Trophoblast cell (in vitro differentiated cells and primary cell): ENCODE data around the gene WDR88.

Experiments used
- DNase-seq, 2 donors: peaks; one replicate each; pipeline ENCODE4 v3.0.0-alpha.2; 2016
- H2AFZ ChIP-seq: 2 replicates; pipeline ENCODE4 v1.6.1; 2013; ENCODE audit warnings: low read length, moderate library complexity, mild to moderate bottlenecking; ENCODE audit not compliant: insufficient read depth, poor library complexity
- H2AK5ac ChIP-seq: 2 replicates; pipeline ENCODE4 v1.6.1; 2013; ENCODE audit warnings: mild to moderate bottlenecking, low read length
- H2BK120ac ChIP-seq: 2 replicates; pipeline ENCODE4 v1.6.1; 2013; ENCODE audit warnings: low read length, mild to moderate bottlenecking, moderate library complexity; ENCODE audit not compliant: insufficient read depth, poor library complexity
- H2BK12ac ChIP-seq: 2 replicates; pipeline ENCODE4 v1.6.1; 2013; ENCODE audit warnings: mild to moderate bottlenecking, low read length, moderate library complexity
- H2BK5ac ChIP-seq: 2 replicates; pipeline ENCODE4 v1.6.1; 2013; ENCODE audit warnings: low read length, low read depth, moderate library complexity, mild to moderate bottlenecking; ENCODE audit not compliant: poor library complexity
- H3K14ac ChIP-seq: 2 replicates; pipeline ENCODE4 v1.6.1; 2013; ENCODE audit warnings: mild to moderate bottlenecking, low read length
- H3K18ac ChIP-seq: 2 replicates; pipeline ENCODE4 v1.6.1; 2013; ENCODE audit warnings: mild to moderate bottlenecking, low read length
- H3K23ac ChIP-seq: 2 replicates; pipeline ENCODE4 v1.6.1; 2013; ENCODE audit warnings: low read length
- H3K27ac ChIP-seq: 2 replicates; pipeline ENCODE4 v1.5.1; 2013; ENCODE audit warnings: low read depth, mild to moderate bottlenecking, inconsistent platforms, low read length, moderate library complexity
- H3K27me3 ChIP-seq: 2 replicates; pipeline ENCODE4 v1.6.1; 2013; ENCODE audit warnings: inconsistent platforms, mild to moderate bottlenecking, low read length, moderate library complexity; ENCODE audit not compliant: insufficient read depth
- H3K36me3 ChIP-seq, 2 experiments: 1 replicate in 1 of 2; 2 replicates in 1 of 2; pipeline ENCODE4 v1.6.1; 2013; ENCODE audit warnings: low read length in 2 of 2, mild to moderate bottlenecking in 2 of 2, moderate library complexity in 1 of 2; ENCODE audit not compliant: insufficient read depth in 2 of 2, control insufficient read depth in 1 of 2
- H3K4ac ChIP-seq: 2 replicates; pipeline ENCODE4 v1.6.1; 2013; ENCODE audit warnings: low read depth, mild to moderate bottlenecking, low read length, moderate library complexity
- H3K4me1 ChIP-seq, 2 experiments: 1 replicate in 1 of 2; 2 replicates in 1 of 2; pipeline ENCODE4 v1.6.1; 2013; ENCODE audit warnings: low read length in 2 of 2, mild to moderate bottlenecking in 2 of 2, moderate library complexity in 1 of 2; ENCODE audit not compliant: insufficient read depth in 2 of 2, control insufficient read depth in 1 of 2
- H3K4me2 ChIP-seq: 2 replicates; pipeline ENCODE4 v1.6.1; 2013; ENCODE audit warnings: inconsistent platforms, mild to moderate bottlenecking, low read length, moderate library complexity
- H3K4me3 ChIP-seq: 2 replicates; pipeline ENCODE4 v1.5.1; 2013; ENCODE audit warnings: mild to moderate bottlenecking, low read depth, low read length, inconsistent platforms
- H3K79me1 ChIP-seq: one replicate; pipeline ENCODE4 v1.6.1; 2013; ENCODE audit warnings: low read length
- H3K79me2 ChIP-seq: 2 replicates; pipeline ENCODE4 v1.6.1; 2013; ENCODE audit warnings: low read length, mild to moderate bottlenecking; ENCODE audit not compliant: control insufficient read depth, insufficient read depth, poor library complexity
- H3K9ac ChIP-seq: 2 replicates; pipeline ENCODE4 v1.6.1; 2013; ENCODE audit warnings: mild to moderate bottlenecking, low read length
- H3K9me3 ChIP-seq: 2 replicates; pipeline ENCODE4 v1.6.1; 2013; ENCODE audit warnings: low read depth, mild to moderate bottlenecking, control low read depth, inconsistent platforms, low read length; ENCODE audit not compliant: insufficient read depth
- H4K12ac ChIP-seq: 2 replicates; pipeline ENCODE4 v1.6.1; 2013; ENCODE audit warnings: low read depth, mild to moderate bottlenecking, low read length, moderate library complexity
- H4K8ac ChIP-seq: 2 replicates; pipeline ENCODE4 v1.6.1; 2013; ENCODE audit warnings: low read depth, mild to moderate bottlenecking, low read length, moderate library complexity
- H4K91ac ChIP-seq: one replicate; pipeline ENCODE4 v1.6.1; 2013; ENCODE audit warnings: low read depth, mild to moderate bottlenecking, low read length, moderate library complexity
- WGBS: extraction: QIAGEN DNeasy Blood & Tissue Kit; methylation state at CpG from one replicate; pipeline ENCODE4 v1.1.7; 2013; ENCODE audit warnings: missing lambda C conversion rate; ENCODE audit not compliant: insufficient read length, insufficient coverage; ENCODE audit errors: extremely low coverage; 5-methylcytosine and 5-hydroxymethylcytosine counted together

WDR88 gene

DNA sequence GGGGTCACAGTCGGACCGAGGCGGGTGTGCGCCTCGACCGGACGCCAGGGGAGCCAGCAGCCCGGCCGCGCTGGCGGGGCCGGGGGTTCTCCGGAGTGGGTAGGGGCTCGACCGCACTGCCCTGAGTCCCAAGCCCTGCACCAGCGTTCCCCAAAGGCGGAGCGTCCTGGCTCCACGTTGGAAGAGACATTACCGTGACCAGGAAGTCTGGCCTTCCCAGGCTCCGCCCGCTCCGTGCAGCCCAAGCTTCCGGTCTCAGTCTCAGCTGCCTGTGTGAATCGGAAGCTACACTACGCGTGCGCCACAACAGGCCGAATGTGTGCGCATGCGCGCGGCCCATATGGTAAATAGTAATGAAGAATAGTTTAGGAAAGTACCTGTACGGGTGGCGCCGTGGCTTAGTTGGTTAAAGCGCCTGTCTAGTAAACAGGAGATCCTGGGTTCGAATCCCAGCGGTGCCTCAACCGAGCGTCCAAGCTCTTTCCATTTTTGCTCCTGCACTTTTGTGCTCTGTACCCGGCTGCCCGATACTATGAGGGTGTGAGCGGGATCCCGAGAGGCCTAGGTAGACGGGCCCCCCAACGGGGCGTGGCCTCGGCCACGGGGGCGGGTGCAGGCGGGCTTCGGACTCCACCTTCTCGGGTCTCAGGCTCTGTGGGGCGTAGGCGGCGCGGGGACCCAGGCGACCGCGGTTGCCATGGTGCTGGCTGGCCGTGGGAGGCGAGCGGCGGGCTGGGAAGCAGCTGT is 44.9 kb downstream of the WDR88 start:
- Histone ChIP-seq H3K14ac (peak overlapping the region; percentile 87), H2BK12ac (no peak overlapping the region), H3K4me1 (peaks cover 8 to 10% of the 10 kb centered on the region in 2 experiments), H3K4ac (peak overlapping the region; percentile 44), H2AFZ (peak overlapping the region; percentile 92), H4K8ac (peak overlapping the region; percentile 96), H4K12ac (peak overlapping the region; percentile 90), H3K4me3 (peak overlapping the region; percentile 82), H3K23ac (no peak overlapping the region), H2BK5ac (peak overlapping the region; percentile 80), H2BK120ac (peak overlapping the region; percentile 62), H4K91ac (peak overlapping the region; percentile 89), H3K18ac (peak overlapping the region; percentile 81), H3K4me2 (peak overlapping the region; percentile 74), H3K36me3 (no peaks in the 10 kb centered on the region), H3K79me1 (peaks cover 5% of the 10 kb centered on the region), H2AK5ac (no peak overlapping the region), H3K79me2 (peaks cover 4% of the 10 kb centered on the region), H3K27ac (peak overlapping the region; percentile 78), H3K9me3 (no peaks in the 10 kb centered on the region), H3K27me3 (no peaks in the 10 kb centered on the region), H3K9ac (peak overlapping the region; percentile 90)
- no CpG with 5 or more reads among the region's 65 CpGs for WGBS
- peak; percentile 99 for DNase-seq

DNA sequence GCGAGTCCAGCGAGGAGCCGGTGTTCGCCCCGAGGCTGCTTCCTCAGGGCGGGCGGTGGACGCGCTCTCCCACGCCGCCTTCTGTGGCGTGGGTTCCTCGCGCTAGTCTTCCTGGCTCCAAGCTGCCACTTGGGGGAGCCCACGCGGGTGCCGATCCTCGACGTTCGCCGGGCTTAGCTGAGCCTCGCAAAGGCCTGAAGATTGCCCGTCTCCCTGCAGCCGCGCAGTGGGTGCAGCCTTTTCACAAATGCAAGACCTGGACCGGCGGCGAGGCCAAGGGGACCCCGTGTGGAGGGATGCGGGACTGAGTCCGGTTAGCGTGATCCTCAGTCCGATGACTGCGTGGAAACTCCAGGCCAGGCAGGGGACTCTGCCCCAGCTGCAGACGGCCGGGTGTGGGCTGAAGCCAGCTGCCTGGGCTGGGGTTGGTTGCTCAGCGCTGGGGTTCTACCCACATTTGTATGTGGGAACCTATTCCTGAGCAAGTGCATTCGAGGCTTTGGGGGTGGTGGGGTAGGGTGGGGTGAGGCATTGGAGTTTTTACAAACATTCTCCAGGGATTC is 45.6 kb downstream of the WDR88 start:
- no peaks in the 10 kb centered on the region for H3K27me3 ChIP-seq
- no peak overlapping the region for H3K27ac ChIP-seq
- H2BK120ac ChIP-seq, result no peak overlapping the region
- no peak overlapping the region for H4K91ac ChIP-seq
- peak overlapping the region; percentile 2 for H3K9ac ChIP-seq
- no peaks in the 10 kb centered on the region for H3K36me3 ChIP-seq
- no peak overlapping the region for H2BK5ac ChIP-seq
- no peaks in the 10 kb centered on the region for H3K9me3 ChIP-seq
- H2BK12ac ChIP-seq, result no peak overlapping the region
- no peak overlapping the region for H3K14ac ChIP-seq
- H2AFZ ChIP-seq, result peak overlapping the region; percentile 28
- H3K23ac ChIP-seq, result no peak overlapping the region
- peak; percentile 76 to 77 for DNase-seq
- peak overlapping the region; percentile 66 for H3K4me3 ChIP-seq
- H3K4me2 ChIP-seq, result peak overlapping the region; percentile 74
- H3K4ac ChIP-seq, result no peak overlapping the region
- no CpG with 5 or more reads among the region's 38 CpGs for WGBS
- H4K8ac ChIP-seq, result no peak overlapping the region
- H2AK5ac ChIP-seq, result no peak overlapping the region
- peaks cover 8 to 10% of the 10 kb centered on the region in 2 experiments for H3K4me1 ChIP-seq
- no peak overlapping the region for H4K12ac ChIP-seq
- H3K18ac ChIP-seq, result peak overlapping the region; percentile 11
- peaks cover 5% of the 10 kb centered on the region for H3K79me1 ChIP-seq
- peaks cover 4% of the 10 kb centered on the region for H3K79me2 ChIP-seq

DNA sequence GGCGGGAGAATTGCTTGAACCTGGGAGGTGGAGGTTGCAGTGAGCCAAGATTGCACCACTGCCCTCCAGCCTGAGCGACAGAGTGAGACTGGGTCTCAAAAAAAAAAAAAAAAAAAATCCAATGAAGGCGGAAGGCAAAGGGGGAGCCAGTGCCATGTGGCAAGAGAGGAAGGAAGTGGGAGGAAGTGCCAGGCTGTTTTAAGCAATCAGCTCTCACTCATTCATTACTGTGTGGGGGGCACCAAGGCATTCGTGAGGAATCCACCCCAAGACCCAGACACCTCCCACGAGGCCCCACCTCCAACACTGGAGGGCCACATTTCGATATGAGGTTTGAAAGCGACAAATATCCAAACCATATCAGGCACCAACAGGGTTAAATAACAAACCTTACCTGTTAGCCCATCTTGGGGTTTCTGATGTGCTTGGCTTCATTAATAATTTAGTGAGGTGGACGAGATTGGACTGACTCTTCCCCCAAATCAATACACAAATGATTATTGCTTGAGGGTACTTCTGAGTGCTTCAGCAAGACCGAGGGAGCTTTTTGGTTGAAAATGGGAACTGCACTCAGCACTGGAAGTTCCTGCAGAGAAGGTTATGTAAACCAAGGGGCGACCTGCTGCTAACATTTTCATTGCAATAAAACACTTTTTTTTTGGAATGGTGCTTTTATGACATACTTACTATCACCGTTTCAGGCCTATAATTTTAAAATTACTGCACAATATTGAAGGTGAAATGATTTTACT is 54.7 kb downstream of the WDR88 start:
- no peak overlapping the region for H2BK5ac ChIP-seq
- DNase-seq, result no peak
- no peak overlapping the region for H3K27ac ChIP-seq

DNA sequence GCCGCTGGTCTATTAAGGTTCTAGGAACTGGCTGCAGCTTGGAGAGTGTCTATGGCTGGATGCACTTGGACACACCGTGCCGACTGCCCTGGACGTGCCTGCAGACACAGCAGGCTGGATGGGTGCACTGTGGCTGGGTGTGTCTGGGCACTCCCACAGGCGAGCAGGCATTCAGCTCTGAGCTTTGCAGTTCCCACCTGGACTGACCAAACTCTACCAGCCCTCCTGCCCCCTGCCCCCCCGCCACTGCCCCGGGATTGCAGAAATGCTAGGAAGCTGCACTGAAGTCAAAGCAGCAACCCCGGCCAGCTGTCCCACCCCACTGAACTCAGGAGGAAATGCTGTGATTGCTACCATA is 55.2 kb downstream of the WDR88 start:
- no CpG with 5 or more reads among the region's 8 CpGs for WGBS
- H3K23ac ChIP-seq, result no peak overlapping the region
- no peak overlapping the region for H3K27ac ChIP-seq
- no peak overlapping the region for H2BK120ac ChIP-seq
- peak overlapping the region; percentile 38 for H3K4me3 ChIP-seq
- H3K4me2 ChIP-seq, result no peak overlapping the region
- no peak overlapping the region for H2AK5ac ChIP-seq
- no peaks in the 10 kb centered on the region for H3K79me1 ChIP-seq
- no peak overlapping the region for H3K18ac ChIP-seq
- H2BK12ac ChIP-seq, result no peak overlapping the region
- H2AFZ ChIP-seq, result no peak overlapping the region
- no peak overlapping the region for H2BK5ac ChIP-seq
- H4K8ac ChIP-seq, result no peak overlapping the region
- H3K9me3 ChIP-seq, result no peaks in the 10 kb centered on the region
- H4K91ac ChIP-seq, result no peak overlapping the region
- no peak for DNase-seq
- no peaks in the 10 kb centered on the region for H3K4me1 ChIP-seq
- H3K27me3 ChIP-seq, result peaks cover 2% of the 10 kb centered on the region
- H3K36me3 ChIP-seq, result no peaks in the 10 kb centered on the region
- H4K12ac ChIP-seq, result no peak overlapping the region
- H3K4ac ChIP-seq, result no peak overlapping the region
- no peak overlapping the region for H3K14ac ChIP-seq
- H3K79me2 ChIP-seq, result no peaks in the 10 kb centered on the region
- no peak overlapping the region for H3K9ac ChIP-seq

More for the DNA sequence above, 54.7 kb downstream of the WDR88 start:
- Histone ChIP-seq H3K79me2 (no peaks in the 10 kb centered on the region), H3K4me3 (no peak overlapping the region), H4K91ac (no peak overlapping the region), H3K36me3 (no peaks in the 10 kb centered on the region), H2AK5ac (no peak overlapping the region), H4K12ac (no peak overlapping the region), H4K8ac (no peak overlapping the region), H3K14ac (no peak overlapping the region), H3K9me3 (no peaks in the 10 kb centered on the region), H3K18ac (no peak overlapping the region), H2AFZ (no peak overlapping the region), H3K27me3 (peaks cover 2% of the 10 kb centered on the region), H2BK12ac (no peak overlapping the region), H2BK120ac (no peak overlapping the region), H3K4ac (no peak overlapping the region), H3K4me2 (no peak overlapping the region), H3K9ac (no peak overlapping the region), H3K79me1 (no peaks in the 10 kb centered on the region), H3K4me1 (no peaks in the 10 kb centered on the region), H3K23ac (no peak overlapping the region)
- WGBS, result no CpG with 5 or more reads among the region's 11 CpGs
